ENCODE measurements around the gene IWS1.
"Not testable (repeated sequence)": the region's sequence is repeated elsewhere in the genome, so short reads cannot be mapped to it uniquely, and the experiment has no call there.

IWS1 gene

GRCh38 chr2:127453392-127454171, 72.7 kb downstream of the IWS1 start:
- DNase-seq: no peak

- DNase-seq: no peak
These were observed 73.3 kb downstream of the IWS1 start for GRCh38 chr2:127453013-127453391.

GRCh38 chr2:127452423-127452822, 73.9 kb downstream of the IWS1 start:
- not testable (repeated sequence) for DNase-seq

GRCh38 chr2:127451981-127452380, 74.3 kb downstream of the IWS1 start:
- no peak for DNase-seq

GRCh38 chr2:127449898-127450297, 76.4 kb downstream of the IWS1 start:
- DNase-seq: no peak

- DNase-seq: no peak
These were observed 76.9 kb downstream of the IWS1 start for GRCh38 chr2:127449414-127449813.

- DNase-seq: no peak
These were observed 77.8 kb downstream of the IWS1 start for GRCh38 chr2:127448526-127448925.

GRCh38 chr2:127439343-127439742, 86.9 kb downstream of the IWS1 start:
- DNase-seq: no peak

- no peak for DNase-seq
These were observed 88.2 kb downstream of the IWS1 start for GRCh38 chr2:127437781-127438726.

GRCh38 chr2:127437056-127437455, 89.2 kb downstream of the IWS1 start:
- no peak for DNase-seq

- no peak for DNase-seq
These were observed 91.8 kb downstream of the IWS1 start for GRCh38 chr2:127434515-127434914.

GRCh38 chr2:127431408-127432023, 94.8 kb downstream of the IWS1 start:
- no peak for DNase-seq

All from activated CD4-positive, alpha-beta T cell treated with anti-CD3 and anti-CD28 coated beads, Interleukin-2, amount 50 U/mL, for 16 hours (primary cell).